GM15510 (cell line): Measurements from ENCODE around the gene ZNF480.

ENCODE experiments used
- POLR2A ChIP-seq: IDR thresholded peaks from 3 replicates; pipeline ENCODE4 v1.6.1; 2011; ENCODE audit warnings: borderline replicate concordance; ENCODE audit not compliant: insufficient read length; ENCODE audit errors: extremely low read depth

Gene ZNF480

DNA sequence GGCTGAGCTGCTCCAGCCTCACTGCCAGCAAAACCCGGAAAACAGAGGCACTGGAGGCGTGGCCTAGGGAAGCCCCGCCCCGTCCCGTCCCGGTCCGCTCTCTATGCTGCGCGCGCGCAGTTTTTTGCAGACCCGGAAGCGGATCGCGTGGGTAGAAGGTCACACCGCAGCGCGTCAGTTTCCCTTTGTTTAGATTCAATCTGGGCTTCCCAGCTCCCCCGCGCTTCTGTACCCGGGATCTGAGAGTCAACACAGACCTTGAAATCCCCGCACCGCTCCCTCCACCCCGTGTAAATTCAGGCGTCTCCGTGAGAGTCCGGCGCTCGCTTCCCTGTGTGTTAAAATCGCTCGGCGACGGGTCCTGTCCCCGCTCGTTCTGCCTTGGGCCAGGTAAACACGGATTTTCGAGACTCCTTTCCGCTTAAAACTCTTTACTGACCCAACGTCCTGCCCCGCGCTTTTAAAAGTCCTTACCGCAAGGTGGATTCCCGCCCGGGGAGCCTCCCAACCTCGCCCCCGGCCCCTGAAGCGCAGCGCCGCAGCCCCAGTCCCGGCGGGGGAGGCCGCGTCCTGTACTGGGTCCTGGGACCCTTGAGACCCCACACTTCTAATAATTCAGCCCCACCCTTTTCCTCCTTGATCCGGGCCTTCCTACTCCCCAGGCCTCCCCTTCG lies 39.3 kb downstream of the ZNF480 start, which contains the start of gene ZNF610:
TSS of gene ZNF610 (plus strand) at position 127 of the 674 bp plus-strand sequence. CDS start 12,930 bp downstream, outside the sequence.
- TF ChIP-seq POLR2A: peak; percentile 57

- TF ChIP-seq POLR2A: no peak
These were observed 39.9 kb downstream of the ZNF480 start for GRCh38 chr19:52336791-52337381.

DNA sequence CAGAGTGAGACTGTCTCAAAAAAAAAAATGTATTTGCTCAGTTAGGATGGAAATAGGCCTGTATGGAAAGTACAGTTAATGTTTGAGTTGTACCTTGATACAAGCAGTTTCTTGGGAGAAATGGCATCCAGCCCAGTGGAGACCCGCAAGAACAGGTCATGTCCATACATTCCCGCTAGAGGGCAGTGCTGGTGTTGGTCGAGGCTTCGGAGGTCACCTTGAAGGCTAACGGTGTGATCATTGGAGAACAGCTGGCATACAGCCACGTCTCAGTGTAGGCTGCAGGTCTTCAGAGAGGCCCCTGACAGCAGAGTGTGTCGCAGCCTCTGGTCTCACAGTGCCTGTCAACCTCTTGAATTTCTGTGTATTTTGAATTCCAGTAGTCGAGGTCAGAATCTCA lies 46.6 kb downstream of the ZNF480 start:
- no peak for TF ChIP-seq POLR2A

DNA sequence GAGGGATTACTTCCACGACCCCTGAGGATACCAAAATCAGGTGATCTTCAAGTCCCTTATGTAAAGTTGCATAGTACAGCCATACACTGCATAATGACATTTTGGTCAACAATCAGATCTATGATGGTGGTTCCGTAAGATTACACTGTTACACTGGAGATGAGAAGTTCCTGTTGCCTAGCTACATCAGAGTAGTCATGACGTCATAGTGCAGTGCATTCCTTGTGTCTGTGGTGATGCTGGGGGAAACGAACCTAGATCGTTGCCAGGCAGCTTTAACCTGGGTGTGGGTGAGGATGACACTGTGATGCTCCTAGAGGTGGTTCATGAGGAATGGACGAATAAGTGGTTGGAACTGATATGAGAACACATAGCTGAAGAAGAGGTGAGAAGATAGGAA lies 48.2 kb downstream of the ZNF480 start:
- no peak for TF ChIP-seq POLR2A

DNA sequence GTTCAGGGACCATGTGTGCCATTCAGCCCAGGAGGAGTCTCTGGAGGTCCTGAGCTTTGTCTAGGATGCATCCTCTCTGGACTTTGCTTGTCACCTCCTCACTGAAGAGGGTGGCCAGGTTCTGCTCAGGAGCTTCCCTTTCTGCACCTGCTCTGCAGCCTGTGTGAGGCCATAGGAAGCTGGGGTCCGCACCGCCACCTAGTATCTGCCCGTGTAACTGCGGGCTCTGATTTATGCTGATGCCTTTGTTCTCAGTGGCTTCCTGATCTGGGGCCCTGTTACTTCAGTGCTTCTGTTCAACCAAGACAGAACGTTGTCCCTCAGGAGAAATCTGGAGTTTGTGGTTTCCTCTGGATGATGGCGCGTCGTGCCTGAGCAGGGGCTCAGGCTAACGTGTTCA lies 54.5 kb downstream of the ZNF480 start:
- TF ChIP-seq POLR2A: no peak

DNA sequence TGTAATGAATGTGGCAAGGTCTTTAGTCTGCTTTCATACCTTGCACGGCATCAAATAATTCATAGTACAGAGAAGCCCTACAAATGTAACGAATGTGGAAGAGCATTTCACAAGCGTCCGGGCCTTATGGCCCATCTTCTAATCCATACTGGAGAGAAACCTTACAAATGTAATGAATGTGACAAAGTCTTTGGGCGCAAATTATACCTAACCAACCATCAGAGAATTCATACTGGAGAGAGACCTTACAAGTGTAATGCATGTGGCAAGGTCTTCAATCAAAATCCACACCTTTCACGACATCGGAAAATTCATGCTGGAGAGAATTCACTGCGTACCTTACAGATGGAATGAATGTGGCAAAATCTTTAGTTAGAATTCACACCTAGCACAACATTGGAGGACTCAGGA lies 69.5 kb downstream of the ZNF480 start:
- no peak for TF ChIP-seq POLR2A

- peak; percentile 33 for TF ChIP-seq POLR2A
These were observed 72.8 kb downstream of the ZNF480 start, which contains the start of gene ZNF880 for GRCh38 chr19:52369559-52370340. ZNF880 (plus strand) TSS chr19:52369923; CDS start chr19:52369966, 43 bp downstream.

DNA sequence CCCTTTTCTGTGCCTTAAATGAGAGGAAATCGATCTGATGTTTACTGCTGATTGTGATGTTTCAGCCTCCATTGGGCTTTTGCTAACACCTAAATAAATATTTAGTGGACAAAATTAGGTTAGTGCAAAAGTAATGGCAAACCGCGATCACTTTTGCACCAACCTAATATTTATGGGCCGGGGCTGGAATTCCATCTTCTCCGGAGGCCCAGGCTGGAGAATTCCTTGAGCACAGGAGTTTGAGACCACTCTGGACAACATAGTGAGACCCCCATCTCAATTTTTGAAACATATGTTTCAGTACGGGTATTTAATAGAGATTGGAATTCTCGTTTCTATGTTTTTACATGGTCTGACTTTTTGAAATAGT lies 73.4 kb downstream of the ZNF480 start:
- no peak for TF ChIP-seq POLR2A
